ENCODE results near the gene HRH1. TPM values are rescaled to one million over a fixed set of nuclear protein-coding genes. Genes with fewer than 3 reads are reported as not detected.
"Not testable (repeated sequence)": the region's sequence is repeated elsewhere in the genome, so short reads cannot be mapped to it uniquely, and the experiment has no call there.

Gene HRH1
- total RNA-seq, 1 experiment from 2014 or later, result 4.6 TPM

DNA sequence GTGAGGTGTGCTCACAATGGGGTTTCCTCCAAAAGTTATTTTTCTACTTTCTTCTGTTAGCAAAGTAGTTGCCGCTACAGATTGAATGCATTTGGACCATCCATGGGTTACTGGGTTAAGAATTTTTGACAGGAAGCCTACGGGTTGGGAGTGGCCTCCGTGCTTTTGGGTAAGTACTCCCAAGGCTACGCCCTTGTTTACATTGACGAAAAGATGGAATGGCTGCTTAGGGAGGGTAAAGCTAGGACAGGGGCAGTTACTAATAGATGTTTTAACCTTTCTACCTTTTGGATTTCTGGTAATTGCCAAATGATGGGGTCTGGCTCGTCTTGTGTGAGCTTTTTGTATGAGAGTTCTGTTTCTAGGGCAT lies 97.5 kb downstream of the HRH1 start:
- Histone ChIP-seq H3K4me1 (ENCODE audit: control insufficient read depth, insufficient read depth, low read length) (no peaks in the 10 kb centered on the region), H3K36me3 (ENCODE audit: control insufficient read depth, insufficient read depth, low read length) (no peaks in the 10 kb centered on the region), H3K27me3 (ENCODE audit: control insufficient read depth, insufficient read depth, low read length) (no peaks in the 10 kb centered on the region), H3K4me3 (ENCODE audit: low read depth in 2 of 2, low read length in 2 of 2) (no peak overlapping the region), H3K27ac (ENCODE audit: low read length) (no peak overlapping the region), H3K9me3 (ENCODE audit: control insufficient read depth, insufficient read depth, low read depth, low read length) (no peaks in the 10 kb centered on the region)
- ChIA-PET POLR2A (no interaction called here), CTCF (no interaction called here)
- TF ChIP-seq SIN3A (IDR thresholded peaks at IDR 0.05; ENCODE audit: borderline replicate concordance, insufficient read depth, low read depth, low read length) (no peak), POLR2AphosphoS5 (IDR thresholded peaks at IDR 0.05; ENCODE audit: low read depth, low read length) (no peak), TCF7L2 (IDR thresholded peaks at IDR 0.05; ENCODE audit: low read depth, low read length) (no peak), CTCF (IDR thresholded peaks at IDR 0.05) (no peak)
- DNase-seq (ENCODE audit: low read depth, low spot score) (no peak), ATAC-seq (no peak)
- no TSS peak for BruUV-seq (replicated peaks)
- in situ Hi-C loops (cut with HindIII; ENCODE audit: low pct_unique_long_range_greater_than_20kb, low sequenced_read_pairs), result no loop called here
- intact Hi-C loops (cut with micrococcal nuclease; ENCODE audit: unreplicated experiment), result no loop called here

GRCh38 chr3:11254876-11255275 lies 100.6 kb downstream of the HRH1 start:
- intact Hi-C loops (cut with micrococcal nuclease; ENCODE audit: unreplicated experiment) (no loop called here), in situ Hi-C loops (cut with HindIII; ENCODE audit: low pct_unique_long_range_greater_than_20kb, low sequenced_read_pairs) (no loop called here)
- TF ChIP-seq TCF7L2 (IDR thresholded peaks at IDR 0.05; ENCODE audit: low read depth, low read length) (no peak), POLR2AphosphoS5 (IDR thresholded peaks at IDR 0.05; ENCODE audit: low read depth, low read length) (no peak), SIN3A (IDR thresholded peaks at IDR 0.05; ENCODE audit: borderline replicate concordance, insufficient read depth, low read depth, low read length) (no peak), REST (IDR thresholded peaks at IDR 0.05; ENCODE audit: insufficient read depth in 1 of 2, low read depth in 2 of 2, low read length in 1 of 2) (no peak), CTCF (IDR thresholded peaks at IDR 0.05) (no peak)
- DNase-seq (ENCODE audit: low read depth, low spot score) (no peak), ATAC-seq (no peak)
- H3K27me3 ChIP-seq (ENCODE audit: control insufficient read depth, insufficient read depth, low read length), result no peaks in the 10 kb centered on the region
- H3K4me3 ChIP-seq (ENCODE audit: low read depth in 2 of 2, low read length in 2 of 2), result no peak overlapping the region
- no peaks in the 10 kb centered on the region for H3K36me3 ChIP-seq (ENCODE audit: control insufficient read depth, insufficient read depth, low read length)
- no peak overlapping the region for H3K27ac ChIP-seq (ENCODE audit: low read length)
- CTCF ChIA-PET, result no interaction called here
- POLR2A ChIA-PET, result no interaction called here
- H3K4me1 ChIP-seq (ENCODE audit: control insufficient read depth, insufficient read depth, low read length), result no peaks in the 10 kb centered on the region
- BruUV-seq (replicated peaks), result no TSS peak
- H3K9me3 ChIP-seq (ENCODE audit: control insufficient read depth, insufficient read depth, low read depth, low read length), result no peaks in the 10 kb centered on the region

DNA sequence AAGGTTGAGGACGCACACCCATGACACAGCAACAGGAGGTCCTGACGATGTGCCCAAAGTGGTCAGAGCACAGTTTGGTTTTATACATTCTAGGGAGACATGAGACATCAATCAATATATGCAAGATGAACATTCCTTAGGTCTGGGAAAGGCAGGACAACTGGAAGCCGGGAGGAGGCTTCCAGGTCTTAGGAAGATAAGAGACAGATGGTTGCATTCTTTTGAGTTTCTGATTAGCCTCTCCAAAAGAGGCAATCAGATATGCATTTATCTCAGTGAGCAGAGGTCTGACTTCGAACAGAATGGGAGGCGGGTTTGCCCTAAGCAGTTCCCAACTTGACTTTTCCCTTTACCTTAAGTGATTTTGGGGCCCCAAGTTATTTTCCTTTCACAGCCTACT lies 101.2 kb downstream of the HRH1 start:
- H3K4me1 ChIP-seq (ENCODE audit: control insufficient read depth, insufficient read depth, low read length); BruUV-seq (replicated peaks); H3K4me3 ChIP-seq (ENCODE audit: low read depth in 2 of 2, low read length in 2 of 2); H3K27ac ChIP-seq (ENCODE audit: low read length); H3K9me3 ChIP-seq (ENCODE audit: control insufficient read depth, insufficient read depth, low read depth, low read length); DNase-seq (ENCODE audit: low read depth, low spot score); in situ Hi-C loops (cut with HindIII; ENCODE audit: low pct_unique_long_range_greater_than_20kb, low sequenced_read_pairs); CTCF ChIA-PET; intact Hi-C loops (cut with micrococcal nuclease; ENCODE audit: unreplicated experiment); ATAC-seq; H3K27me3 ChIP-seq (ENCODE audit: control insufficient read depth, insufficient read depth, low read length); H3K36me3 ChIP-seq (ENCODE audit: control insufficient read depth, insufficient read depth, low read length): not testable (repeated sequence)
- POLR2A ChIA-PET, result interaction anchor here (0.6 kb wide), 1 partner anchor 9 kb away, joined by 3 read pairs; no protein-coding TSS in a partner anchor

Data from Panc1 (cell line).